ENCODE measurements around the gene FAM163B. TPM values are rescaled to one million over a fixed set of nuclear protein-coding genes. Genes with fewer than 3 reads are reported as not detected.
"Not testable (repeated sequence)": the region's sequence is repeated elsewhere in the genome, so short reads cannot be mapped to it uniquely, and the experiment has no call there.

FAM163B gene
- total RNA-seq, 1 experiment from 2014 or later: not detected

DNA sequence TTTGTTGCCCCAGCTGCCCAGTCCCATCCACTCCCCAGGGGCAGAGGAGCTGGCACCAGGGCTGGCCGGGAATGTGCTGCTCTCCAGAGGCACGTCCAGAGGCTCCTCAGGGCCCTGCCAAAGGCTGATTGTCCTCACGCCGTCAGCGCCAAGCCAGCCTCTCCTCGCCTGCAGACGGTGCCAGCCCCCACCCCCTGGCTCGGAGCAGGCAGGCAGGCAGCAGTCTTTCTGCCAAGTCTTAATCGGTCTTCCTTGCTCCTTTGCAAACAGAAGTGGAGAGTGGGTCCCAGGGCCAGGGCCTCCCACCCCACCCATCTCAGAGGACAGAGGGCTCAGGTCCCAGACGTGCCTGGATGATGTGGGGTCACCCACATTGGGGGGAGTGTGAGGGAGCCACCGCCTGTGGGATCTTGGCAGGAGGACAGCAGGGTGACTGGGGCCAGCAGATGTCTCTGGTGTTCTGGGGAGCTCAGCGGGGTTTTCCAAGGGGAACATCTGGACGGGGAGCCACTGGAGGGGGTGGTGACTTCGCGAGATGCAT lies 36.3 kb downstream of the FAM163B start:
- no peak for DNase-seq (ENCODE audit: extremely low read depth, low read depth)

DNA sequence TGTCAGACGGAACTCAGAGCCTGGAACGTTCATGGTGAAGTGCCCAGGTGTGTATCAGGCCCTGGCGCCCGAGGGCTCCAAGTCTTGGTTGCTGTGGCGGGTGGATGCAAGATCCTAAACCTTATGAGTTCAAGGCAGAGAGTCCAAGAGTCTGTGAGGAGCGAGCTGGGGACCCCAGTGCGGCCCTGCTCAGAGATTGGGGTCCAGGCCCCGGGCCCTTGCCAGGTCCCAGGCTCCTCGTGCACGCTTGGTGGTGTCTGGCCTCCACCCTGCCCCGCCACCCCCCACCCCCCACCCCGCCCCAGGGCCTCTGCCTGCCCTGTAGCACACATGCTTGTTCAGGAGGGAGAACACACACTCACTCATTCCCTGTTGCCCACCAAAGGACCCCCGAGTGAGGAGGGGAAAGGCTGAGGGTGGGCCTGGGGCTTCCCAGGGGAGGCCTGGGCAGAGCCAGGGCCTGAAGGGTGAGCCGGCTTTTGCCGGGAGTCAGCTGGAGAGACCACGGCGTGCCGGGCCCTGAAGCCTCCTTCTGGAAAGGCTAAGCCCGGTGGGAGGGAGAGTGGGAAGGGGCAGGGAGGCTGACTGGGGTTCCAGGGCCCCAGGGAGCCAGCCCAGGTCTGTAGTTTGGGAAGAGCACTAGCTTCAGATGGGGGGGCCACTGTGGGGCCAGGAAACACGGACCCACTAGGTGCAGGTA lies 37.1 kb downstream of the FAM163B start:
- DNase-seq (ENCODE audit: extremely low read depth, low read depth): no peak

DNA sequence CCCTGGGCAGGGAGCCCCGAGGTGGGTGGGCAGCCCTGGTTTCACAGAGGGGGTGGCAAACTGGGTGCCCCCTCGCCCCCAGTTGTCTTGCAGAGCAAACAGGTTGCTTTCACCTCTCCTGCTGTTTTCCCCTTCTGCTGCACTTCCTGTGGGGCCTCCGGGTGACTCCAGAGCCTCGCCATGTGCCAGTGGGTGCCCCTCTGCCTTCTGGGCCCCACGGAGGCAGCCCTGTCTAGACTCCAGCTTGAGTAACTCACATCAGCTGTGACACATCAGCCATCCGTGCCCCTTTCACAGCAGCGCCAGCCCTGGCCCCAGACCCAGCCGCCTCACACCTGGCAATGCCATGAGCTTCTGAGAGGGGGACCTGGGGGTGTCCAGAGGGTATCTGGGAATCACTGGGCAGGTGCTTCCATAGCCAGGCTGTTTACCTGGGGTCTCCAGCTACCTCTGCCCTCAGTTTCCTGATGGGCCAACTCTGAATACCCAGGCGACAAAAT lies 37.7 kb downstream of the FAM163B start:
- DNase-seq (ENCODE audit: extremely low read depth, low read depth): no peak

DNA sequence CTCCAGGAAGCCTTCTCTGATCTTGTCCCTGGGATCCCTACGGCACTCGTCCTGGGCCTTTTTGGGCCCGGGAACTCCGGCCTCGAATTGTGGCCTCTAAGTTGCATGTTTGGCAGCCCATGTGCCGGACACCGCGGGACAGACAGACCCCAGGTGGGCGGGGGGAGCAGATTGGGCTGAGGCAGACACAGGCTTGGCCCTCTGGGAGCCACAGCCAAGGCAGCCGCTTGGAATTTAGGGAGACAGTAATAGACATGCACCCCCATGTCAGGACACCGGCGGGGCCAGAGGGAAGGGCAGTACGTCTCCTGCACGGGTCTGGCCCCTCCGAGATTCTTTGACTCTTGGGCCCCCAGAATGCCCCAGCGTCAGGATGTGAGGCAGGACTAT lies 38.5 kb downstream of the FAM163B start:
- no peak for DNase-seq (ENCODE audit: extremely low read depth, low read depth)

DNA sequence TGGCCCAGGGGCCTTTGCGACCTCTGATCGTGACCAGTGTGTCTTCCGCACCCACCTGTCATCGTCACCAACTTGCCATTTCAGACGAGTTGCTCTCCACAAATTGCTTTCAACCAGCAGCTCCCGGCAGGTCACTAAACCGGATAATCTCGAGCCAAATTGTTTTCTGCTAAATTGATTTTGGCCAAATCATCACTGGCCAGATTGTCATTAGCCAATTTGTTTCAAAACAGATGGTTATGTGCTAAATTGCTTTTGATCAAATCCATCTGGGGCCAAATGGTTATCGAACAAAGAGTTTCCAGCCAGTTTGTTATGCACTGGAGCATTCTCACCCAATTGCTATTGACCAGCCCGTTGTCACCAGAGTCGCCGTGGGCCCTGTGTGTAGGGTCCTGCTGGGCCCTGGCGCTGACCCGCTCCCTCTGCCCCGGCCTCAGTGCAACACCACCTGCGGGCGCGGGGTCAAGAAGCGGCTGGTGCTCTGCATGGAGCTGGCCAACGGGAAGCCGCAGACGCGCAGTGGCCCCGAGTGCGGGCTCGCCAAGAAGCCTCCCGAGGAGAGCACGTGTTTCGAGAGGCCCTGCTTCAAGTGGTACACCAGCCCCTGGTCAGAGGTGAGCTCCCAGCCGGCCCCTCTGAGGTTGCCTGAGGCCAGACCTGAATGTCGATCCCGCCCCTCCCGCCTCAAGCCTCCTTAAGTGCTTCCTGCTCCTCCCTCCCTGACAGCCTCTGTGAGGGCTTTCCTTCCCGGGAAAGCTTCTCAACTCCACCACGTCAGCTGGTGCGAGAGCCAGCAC lies 39.1 kb downstream of the FAM163B start:
- no peak for DNase-seq (ENCODE audit: extremely low read depth, low read depth)

DNA sequence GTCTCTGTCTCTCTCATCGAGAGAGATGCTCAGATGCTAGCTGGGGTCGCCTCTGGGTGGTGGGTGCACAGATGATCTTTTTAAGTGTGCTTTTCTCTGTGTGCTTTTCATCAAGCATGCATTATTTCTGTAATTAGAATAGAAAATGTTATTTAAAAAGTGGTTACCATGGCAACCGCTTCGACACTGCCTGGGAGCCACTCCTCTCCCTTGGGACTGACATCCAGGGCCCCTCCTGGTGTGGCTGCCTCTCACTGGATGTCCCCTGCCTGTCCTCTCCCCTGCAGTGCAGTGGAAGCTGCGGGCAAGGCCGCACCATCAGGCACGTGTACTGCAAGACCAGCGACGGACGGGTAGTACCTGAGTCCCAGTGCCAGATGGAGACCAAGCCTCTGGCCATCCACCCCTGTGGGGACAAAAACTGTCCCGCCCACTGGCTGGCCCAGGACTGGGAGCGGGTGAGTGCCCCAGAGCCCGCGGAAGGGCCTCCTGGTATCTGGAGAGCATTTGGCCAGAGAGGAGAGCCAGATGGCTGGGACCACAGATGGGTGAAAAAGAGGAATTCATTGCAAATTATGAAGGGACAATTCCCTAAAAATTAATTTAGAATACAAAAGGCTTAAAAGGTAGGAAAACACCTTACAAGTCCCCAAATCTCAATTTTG lies 39.9 kb downstream of the FAM163B start:
- DNase-seq (ENCODE audit: extremely low read depth, low read depth): no peak

DNA sequence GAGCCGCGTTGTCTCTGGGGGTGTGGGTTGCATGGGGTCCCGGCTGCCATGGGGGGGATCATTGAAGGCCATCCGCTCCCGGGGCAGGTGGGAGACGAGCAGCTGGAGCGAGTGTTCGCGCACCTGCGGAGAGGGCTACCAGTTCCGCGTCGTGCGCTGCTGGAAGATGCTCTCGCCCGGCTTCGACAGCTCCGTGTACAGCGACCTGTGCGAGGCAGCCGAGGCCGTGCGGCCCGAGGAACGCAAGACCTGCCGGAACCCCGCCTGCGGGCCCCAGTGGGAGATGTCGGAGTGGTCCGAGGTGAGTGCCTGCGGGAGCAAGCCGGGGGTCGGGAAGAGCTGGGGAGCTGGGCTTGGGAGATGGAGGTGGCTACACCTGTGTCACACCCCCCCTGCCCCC lies 41.0 kb downstream of the FAM163B start:
- DNase-seq (ENCODE audit: extremely low read depth, low read depth): no peak

DNA sequence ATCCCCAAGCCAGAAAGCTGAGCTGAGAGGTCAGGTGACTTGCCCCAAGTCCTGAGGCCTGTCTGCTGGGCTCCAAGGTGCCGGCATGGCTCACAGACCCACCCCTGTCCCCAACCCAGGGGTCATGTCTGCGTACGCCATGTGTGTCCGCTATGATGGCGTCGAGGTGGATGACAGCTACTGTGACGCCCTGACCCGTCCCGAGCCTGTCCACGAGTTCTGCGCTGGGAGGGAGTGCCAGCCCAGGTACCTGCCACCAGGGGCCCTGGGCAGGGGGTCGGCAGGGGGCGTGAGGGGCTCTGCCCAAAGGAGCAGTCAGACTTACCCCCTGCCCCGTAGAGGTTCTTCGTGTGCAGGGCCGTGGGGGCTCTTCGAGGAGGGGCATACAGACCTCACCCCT lies 42.4 kb downstream of the FAM163B start:
- no peak for DNase-seq (ENCODE audit: extremely low read depth, low read depth)

DNA sequence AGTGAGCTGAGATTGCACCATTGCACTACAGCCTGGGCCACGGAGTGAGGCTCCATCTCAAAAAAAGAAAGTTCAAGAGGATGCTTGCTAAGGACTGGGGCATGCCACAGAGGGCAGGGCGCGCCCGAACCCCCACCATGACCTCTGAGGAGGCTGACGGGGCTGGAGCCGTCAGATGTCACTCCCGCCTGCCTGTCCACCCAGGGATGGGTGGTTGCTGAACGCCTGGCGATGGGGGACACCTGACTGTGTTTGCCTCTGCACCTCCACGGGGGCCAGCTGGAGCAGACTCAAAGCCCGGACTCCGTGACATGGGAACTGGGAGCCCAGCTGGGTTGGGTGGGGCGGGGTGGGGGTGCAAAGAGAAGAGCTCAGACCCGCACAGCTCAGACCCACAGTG lies 42.8 kb downstream of the FAM163B start:
- no peak for DNase-seq (ENCODE audit: extremely low read depth, low read depth)

DNA sequence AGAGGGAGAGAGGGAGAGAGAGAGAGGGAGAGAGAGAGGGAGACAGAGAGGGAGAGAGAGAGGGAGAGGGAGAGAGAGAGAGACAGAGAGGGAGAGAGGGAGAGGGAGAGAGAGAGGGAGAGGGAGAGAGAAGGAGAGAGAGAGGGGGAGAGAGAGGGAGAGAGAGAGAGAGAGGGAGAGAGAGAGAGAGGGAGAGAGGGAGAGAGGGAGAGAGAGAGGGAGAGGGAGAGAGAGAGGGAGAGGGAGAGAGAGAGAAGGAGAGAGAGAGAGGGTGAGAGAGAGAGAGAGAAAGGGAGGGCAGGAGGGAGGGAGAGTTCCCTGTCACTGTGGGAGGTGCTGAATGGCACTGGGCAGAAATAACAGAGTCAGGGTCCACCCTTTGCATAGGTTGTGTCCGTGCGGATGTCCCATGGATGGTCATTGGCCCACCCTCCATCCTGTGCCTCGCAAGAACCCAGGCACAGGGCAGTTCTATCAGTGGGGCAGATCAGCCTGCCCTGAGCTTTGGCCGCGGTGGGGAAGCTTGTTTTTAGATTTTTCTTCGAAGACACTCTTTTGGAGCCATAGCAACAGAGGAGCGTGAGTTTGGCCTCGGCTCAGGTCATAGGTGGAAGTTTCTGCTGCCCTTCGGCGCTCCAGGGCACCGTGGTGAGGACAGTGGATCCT lies 44.6 kb downstream of the FAM163B start:
- DNase-seq (ENCODE audit: extremely low read depth, low read depth): no peak

DNA sequence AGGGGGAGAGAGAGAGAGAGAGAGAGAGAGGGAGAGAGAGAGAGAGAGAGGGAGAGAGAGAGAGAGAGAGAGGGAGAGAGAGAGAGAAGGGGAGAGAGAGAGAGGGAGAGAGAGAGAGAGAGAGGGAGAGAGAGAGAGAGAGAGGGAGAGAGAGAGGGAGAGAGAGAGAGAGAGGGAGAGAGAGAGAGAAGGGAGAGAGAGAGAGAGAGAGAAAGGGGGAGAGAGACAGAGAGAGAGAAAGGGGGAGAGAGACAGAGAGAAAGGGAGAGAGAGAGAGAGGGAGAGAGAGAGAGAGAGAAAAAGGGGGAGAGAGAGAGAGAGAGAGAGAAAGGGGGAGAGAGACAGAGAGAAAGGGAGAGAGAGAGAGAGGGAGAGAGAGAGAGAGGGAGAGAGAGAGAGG lies 45.4 kb downstream of the FAM163B start:
- not testable (repeated sequence) for DNase-seq (ENCODE audit: extremely low read depth, low read depth)

DNA sequence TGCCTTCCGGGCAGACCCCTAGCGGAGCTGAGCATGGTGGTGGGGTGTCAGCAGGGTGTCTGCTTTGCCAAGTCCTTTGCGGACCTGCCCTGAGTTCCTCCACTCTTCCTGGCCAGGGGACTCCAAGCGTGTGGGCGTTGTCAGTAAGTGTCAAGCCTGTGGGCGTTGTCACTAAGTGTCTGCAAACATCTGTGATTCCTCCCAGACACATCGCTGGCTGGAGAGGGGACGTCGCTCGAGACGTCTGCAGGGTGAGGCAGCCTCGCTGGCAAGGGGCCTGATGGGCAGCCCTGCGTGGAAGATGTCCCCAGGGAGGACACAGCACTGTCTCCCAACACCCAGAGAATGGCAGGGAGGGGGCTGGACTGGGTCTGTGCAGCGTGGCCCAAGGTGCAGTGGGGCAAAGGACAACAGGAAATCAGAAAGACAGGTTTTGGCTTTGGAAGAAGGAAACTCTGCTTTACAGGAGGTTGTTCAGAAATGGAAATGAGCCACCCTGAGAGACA lies 45.8 kb downstream of the FAM163B start:
- no peak for DNase-seq (ENCODE audit: extremely low read depth, low read depth)

DNA sequence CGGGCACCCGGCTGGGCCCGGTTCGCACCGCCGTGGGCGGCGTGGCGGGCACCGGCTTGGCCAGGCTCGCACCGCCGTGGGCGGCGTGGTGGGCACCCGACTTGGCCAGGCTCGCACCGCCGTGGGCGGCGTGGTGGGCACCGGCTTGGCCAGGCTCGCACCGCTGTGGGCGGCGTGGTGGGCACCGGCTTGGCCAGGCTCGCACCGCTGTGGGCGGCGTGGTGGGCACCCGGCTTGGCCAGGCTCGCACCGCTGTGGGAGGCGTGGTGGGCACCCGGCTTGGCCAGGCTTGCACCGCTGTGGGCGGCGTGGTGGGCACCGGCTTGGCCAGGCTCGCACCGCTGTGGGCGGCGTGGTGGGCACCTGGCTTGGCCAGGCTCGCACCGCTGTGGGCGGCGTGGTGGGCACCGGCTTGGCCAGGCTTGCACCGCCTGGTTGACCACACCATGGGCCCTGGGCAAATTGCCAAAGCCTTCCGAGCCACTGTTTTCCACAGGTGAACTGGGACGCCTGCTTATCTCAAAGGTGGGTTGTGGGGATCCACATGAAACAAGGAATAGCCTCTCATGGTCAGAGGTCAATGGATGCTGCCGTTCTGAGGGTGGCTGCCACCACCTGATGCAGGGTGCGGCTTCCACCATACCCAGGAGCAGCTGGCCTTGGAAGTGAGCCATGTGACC lies 46.4 kb downstream of the FAM163B start:
- no peak for DNase-seq (ENCODE audit: extremely low read depth, low read depth)

DNA sequence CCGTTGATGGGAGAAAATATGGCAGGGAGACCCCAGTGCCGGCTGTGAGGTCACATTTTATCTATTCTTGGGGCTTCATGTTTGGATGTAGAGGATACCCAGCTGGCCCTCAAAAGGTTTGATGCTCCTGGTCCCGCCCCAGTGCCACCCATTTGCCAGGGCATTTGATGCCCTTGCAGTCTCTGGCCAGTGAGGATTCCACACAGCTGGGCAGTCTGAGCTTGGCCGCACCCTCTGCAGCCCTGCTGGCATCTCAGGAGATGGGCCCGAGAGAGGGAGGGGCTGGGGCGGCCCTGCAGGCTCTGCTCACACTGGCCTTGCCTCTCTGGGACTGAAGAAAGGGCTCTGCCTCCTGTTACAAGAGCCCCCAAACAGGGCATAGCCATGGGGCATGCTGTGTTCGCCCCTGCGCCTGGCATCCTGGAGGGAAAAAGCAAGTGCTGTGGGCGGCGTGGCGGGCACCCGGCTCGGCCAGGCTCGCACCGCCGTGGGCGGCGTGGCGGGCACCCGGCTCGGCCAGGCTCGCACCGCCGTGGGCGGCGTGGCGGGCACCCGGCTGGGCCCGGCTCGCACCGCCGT lies 47.1 kb downstream of the FAM163B start:
- no peak for DNase-seq (ENCODE audit: extremely low read depth, low read depth)

DNA sequence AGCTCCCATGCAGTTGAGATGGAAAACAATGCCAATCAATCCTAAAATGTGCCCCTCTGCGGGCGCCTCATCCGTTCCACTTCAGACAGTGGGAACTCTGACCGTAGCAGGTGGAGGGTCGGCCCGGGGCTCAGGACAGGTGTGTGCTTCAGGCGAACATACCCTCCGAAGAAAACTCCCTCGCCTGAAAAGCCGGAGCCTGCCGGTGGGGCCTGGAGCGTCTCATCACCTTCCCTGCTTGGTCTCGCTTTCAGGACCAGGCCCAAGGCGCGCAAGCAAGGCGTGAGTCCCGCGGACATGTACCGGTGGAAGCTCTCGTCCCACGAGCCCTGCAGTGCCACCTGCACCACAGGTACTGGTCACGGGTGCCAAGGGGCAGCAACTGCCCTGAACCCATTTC lies 48.2 kb downstream of the FAM163B start:
- no peak for DNase-seq (ENCODE audit: extremely low read depth, low read depth)

DNA sequence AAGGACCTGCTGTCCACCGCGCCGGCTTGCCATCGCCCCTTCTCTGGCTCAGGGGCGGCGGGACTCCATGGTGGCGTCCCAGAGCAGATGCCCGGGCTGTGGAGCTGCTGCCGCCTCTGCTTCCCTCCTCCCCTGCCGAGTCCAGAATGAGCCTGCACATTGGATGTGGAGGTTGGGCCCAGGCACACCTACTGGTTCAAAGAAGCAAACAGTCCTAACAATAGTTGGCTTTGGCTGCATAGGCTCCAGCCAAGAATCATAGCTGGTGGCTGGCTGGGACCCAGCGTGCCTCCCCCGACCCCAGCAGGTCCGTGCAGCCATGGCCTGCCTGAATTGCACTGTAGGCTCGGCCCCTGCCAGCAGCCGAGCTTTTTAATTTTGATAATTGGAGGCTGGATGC lies 48.9 kb downstream of the FAM163B start:
- no peak for DNase-seq (ENCODE audit: extremely low read depth, low read depth)

DNA sequence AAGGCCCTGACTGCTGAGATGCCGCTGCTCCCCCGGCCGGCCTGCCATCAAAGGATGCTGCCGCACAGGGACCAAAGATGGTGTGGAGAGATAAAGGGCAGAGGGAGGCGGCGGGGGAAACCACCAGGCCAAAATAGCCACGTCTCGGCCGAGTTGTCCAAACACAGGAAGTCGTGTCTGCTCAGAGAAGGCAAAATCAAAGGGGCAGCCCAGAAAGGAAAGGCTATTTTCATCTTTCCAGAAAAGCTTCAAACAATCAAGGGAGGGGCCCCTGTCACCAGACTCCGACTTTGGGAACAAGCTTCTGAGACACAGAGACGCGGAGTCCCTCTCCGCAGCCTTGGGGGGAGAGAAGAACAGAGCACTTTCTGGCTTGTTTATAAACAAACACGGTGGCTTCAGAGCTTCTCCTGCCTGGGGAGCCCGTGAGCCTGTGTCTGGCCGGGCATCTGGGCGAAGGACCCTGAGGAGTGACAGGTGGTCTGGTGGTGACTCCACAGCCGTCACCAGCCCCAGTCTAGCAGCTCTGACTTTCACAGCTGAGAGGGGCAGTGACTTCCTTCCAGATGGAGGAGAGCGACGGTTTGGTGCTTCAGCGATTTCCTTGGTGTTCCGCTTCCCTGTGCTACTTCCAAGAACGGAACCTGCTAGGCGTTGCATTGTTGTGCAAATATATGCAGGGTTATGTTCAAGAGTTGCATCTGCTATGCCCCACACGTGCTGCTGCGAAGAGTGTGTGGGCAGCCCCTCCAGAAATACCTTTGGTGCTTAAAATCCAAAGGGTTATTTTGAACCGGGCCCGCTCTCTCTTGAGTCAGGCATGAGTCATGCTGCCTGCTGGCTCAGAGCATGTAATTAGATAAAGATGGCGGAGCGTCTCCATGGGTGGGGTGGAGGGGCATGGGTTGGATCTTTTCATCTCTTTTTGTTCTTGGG lies 50.7 kb downstream of the FAM163B start:
- no peak for DNase-seq (ENCODE audit: extremely low read depth, low read depth)

DNA sequence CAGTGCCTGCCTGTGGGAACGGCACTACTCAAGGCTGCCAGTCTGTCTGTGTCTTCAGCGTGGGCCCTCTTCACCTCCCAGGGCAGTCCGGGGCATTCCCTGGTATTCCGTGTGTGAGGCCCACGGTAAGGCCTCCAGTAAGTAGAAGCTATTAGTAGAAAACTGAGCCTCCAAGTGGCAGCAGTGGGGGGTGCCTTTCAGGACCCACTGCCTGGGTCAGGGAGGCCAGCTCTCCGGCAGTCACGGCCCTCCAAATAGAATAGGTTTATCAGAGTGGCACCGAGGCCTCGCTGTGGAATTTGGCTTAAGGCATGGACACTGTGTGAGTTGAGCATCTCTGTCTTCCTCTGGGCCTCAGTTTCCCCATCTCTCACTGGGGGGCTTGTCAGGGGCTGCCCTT lies 51.6 kb downstream of the FAM163B start:
- no peak for DNase-seq (ENCODE audit: extremely low read depth, low read depth)

DNA sequence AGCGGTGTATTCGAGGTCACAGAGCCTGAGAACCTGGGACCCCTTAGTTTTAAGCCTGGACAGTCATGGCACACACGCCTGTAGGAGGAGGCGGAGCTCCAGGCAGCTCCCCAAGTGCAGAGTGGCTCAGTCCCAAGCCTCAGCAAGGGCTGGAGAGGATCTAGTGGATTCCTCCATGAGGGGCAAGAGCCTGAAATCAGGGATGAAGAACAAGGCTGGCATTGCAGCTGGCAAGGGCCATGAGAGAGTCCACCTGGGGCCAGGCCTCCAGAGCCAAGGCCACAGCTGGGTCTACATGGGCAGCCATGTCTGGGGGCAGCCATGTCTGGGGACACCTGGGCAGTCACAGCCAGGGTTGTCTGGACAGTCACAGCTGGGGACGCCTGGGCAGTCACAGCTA lies 52.8 kb downstream of the FAM163B start:
- DNase-seq (ENCODE audit: extremely low read depth, low read depth): no peak

All from NCI-H460 (cell line).